ENCODE data around the gene FAM163A.

GRCh38 chr1:179781962-179782361 lies 38.9 kb downstream of the FAM163A start:
- TF ChIP-seq, protein P1, sequence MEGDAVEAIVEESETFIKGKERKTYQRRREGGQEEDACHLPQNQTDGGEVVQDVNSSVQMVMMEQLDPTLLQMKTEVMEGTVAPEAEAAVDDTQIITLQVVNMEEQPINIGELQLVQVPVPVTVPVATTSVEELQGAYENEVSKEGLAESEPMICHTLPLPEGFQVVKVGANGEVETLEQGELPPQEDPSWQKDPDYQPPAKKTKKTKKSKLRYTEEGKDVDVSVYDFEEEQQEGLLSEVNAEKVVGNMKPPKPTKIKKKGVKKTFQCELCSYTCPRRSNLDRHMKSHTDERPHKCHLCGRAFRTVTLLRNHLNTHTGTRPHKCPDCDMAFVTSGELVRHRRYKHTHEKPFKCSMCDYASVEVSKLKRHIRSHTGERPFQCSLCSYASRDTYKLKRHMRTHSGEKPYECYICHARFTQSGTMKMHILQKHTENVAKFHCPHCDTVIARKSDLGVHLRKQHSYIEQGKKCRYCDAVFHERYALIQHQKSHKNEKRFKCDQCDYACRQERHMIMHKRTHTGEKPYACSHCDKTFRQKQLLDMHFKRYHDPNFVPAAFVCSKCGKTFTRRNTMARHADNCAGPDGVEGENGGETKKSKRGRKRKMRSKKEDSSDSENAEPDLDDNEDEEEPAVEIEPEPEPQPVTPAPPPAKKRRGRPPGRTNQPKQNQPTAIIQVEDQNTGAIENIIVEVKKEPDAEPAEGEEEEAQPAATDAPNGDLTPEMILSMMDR (IDR thresholded peaks at IDR 0.05) = no peak
- TF ChIP-seq EP300 (IDR thresholded peaks at IDR 0.05) (no peak), POLR2A (IDR thresholded peaks at IDR 0.05) (no peak), POLR2AphosphoS5 (IDR thresholded peaks at IDR 0.05) (no peak)

Measured in suprapubic skin (tissue), 4 donors.